K562 (cell line): ENCODE results near the gene MYO16. TPM values are rescaled to one million over a fixed set of nuclear protein-coding genes. Genes with fewer than 3 reads are reported as not detected.

Source experiments
- ATAC-seq: fragments of 200-7000 bp; cut with Tn5 transposase; 3 replicates; pipeline ENCODE4 v1.9.1; 2020; ENCODE audit warnings: moderate library complexity
- BruUV-seq: library from RNA; stranded (reverse); fragments of 400-500 nt; replicated peaks from 2 replicates; lab custom pipeline; 2021; lab: Mats Ljungman, UMichigan
- CTCF ChIA-PET: fragments of 300-600 bp; formaldehyde crosslinking; extraction: SDS; loops from one replicate; lab custom pipeline; 2021; ENCODE audit warnings: low intra/inter-chr PET ratio; lab: Yijun Ruan, JAX
- POLR2A ChIA-PET: fragments of 300-600, 350-650 bp; sonication (Branson Sonifier 250); formaldehyde crosslinking; extraction: SDS; loops from one replicate; lab custom pipeline; 2021; ENCODE audit warnings: antibody characterized with exemption, inconsistent platforms; lab: Yijun Ruan, JAX
- DNase-seq, 4 experiments: peaks; one replicate each; pipeline versions ENCODE4 v3.0.0 to v3.0.0-alpha.2; 2011 to 2018; ENCODE audit warnings: low spot score in 3 of 4, mixed read lengths in 3 of 4; ENCODE audit errors: extremely low read depth in 1 of 4
- FAIRE-seq: peaks from 2 replicates; lab custom pipeline; 2011; peaks lifted over from hg19 to GRCh38; lab: Jason Lieb, UNC
- H2AFZ ChIP-seq: 2 replicates; pipeline ENCODE4 v1.6.0; 2011; ENCODE audit warnings: low read depth, low read length, control low read depth, inconsistent platforms
- H3K27ac ChIP-seq: fragments of 200-600 bp; 3 replicates; pipeline ENCODE4 v1.8.0; 2011; ENCODE audit warnings: low read depth, mild to moderate bottlenecking, control low read depth, inconsistent platforms, low read length, moderate library complexity, mixed read lengths; ENCODE audit errors: extremely low read depth
- H3K27me3 ChIP-seq, 2 experiments: fragments of 300-600 bp in 1 of 2; 2 replicates in 1 of 2; 3 replicates in 1 of 2; pipeline versions ENCODE4 v1.6.0 to v1.8.0; 2011; ENCODE audit warnings: inconsistent platforms in 2 of 2, low read length in 2 of 2, mild to moderate bottlenecking in 1 of 2, mixed read lengths in 1 of 2, moderate library complexity in 1 of 2; ENCODE audit not compliant: control insufficient read depth in 2 of 2, insufficient read depth in 2 of 2
- H3K36me3 ChIP-seq: fragments of 300-600 bp; 3 replicates; pipeline ENCODE4 v1.8.0; 2011; ENCODE audit warnings: mild to moderate bottlenecking, low read length, inconsistent platforms; ENCODE audit not compliant: control insufficient read depth, insufficient read depth
- H3K4me1 ChIP-seq, 2 experiments: fragments of 200-600 bp in 1 of 2; replicated peaks in 1 of 2; 2 replicates in 1 of 2; 3 replicates in 1 of 2; pipeline versions ENCODE4 v1.5.1 to v1.8.0; 2011; ENCODE audit warnings: inconsistent platforms in 2 of 2, low read length in 2 of 2, mild to moderate bottlenecking in 1 of 2, mixed read lengths in 1 of 2, moderate library complexity in 1 of 2; ENCODE audit not compliant: control insufficient read depth in 2 of 2, insufficient read depth in 2 of 2
- H3K4me2 ChIP-seq: 2 replicates; pipeline ENCODE4 v1.6.1; 2011; ENCODE audit warnings: low read length, control low read depth, inconsistent platforms, mixed read lengths; ENCODE audit not compliant: insufficient read depth
- H3K4me3 ChIP-seq: fragments of 200-600 bp; sonication (generic), shearing (Covaris generic); 2 replicates; pipeline ENCODE4 v1.5.1; 2016; ENCODE audit warnings: control low read depth, inconsistent platforms
- H3K79me2 ChIP-seq: fragments of 200-600 bp; 3 replicates; pipeline ENCODE4 v1.8.0; 2011; ENCODE audit warnings: low read length, inconsistent platforms; ENCODE audit not compliant: control insufficient read depth, insufficient read depth
- H3K9ac ChIP-seq, 2 experiments: 2 replicates each; pipeline versions ENCODE4 v1.6.0 to v1.6.1; 2011; ENCODE audit warnings: low read depth in 2 of 2, low read length in 2 of 2, control low read depth in 1 of 2, inconsistent platforms in 1 of 2, mild to moderate bottlenecking in 1 of 2, mixed read lengths in 1 of 2; ENCODE audit not compliant: insufficient read depth in 1 of 2
- H3K9me1 ChIP-seq: one replicate; pipeline ENCODE4 v1.6.0; 2011; ENCODE audit warnings: inconsistent platforms, mild to moderate bottlenecking, low read length, moderate library complexity; ENCODE audit not compliant: control insufficient read depth, insufficient read depth
- H3K9me3 ChIP-seq: replicated peaks from 2 replicates; pipeline ENCODE4 v1.5.1; 2011; ENCODE audit warnings: low read depth, low read length, inconsistent platforms; ENCODE audit not compliant: control insufficient read depth, insufficient read depth
- H4K20me1 ChIP-seq: replicated peaks from 2 replicates; pipeline ENCODE4 v1.6.1; 2011; ENCODE audit warnings: low read length, inconsistent platforms, mixed read lengths; ENCODE audit not compliant: control insufficient read depth, insufficient read depth
- FOXJ3 ChIP-seq: sonication (generic); formaldehyde crosslinking; IDR thresholded peaks from 2 replicates; pipeline ENCODE4 v1.4.0; 2020; ENCODE audit warnings: mild to moderate bottlenecking, missing genetic modification reagents
- KAT8 ChIP-seq: fragments of 450-650 bp; IDR thresholded peaks from 2 replicates; pipeline ENCODE4 v1.6.1; 2016; ENCODE audit warnings: low read depth, mild to moderate bottlenecking
- LARP7 ChIP-seq: fragments of 450-650 bp; IDR thresholded peaks from 2 replicates; pipeline ENCODE4 v1.6.1; 2016
- NR4A1 ChIP-seq, 2 experiments: fragments of 250-450 bp in 1 of 2; fragments of 450-650 bp in 1 of 2; sonication (Bioruptor Pico) in 1 of 2; IDR thresholded peaks; 2 replicates each; pipeline versions ENCODE4 v1.4.0 to v1.6.1; 2016 to 2020; ENCODE audit warnings: mild to moderate bottlenecking in 2 of 2, missing compliant biosample characterization in 1 of 2, missing genetic modification characterization in 1 of 2, moderate library complexity in 1 of 2
- POLR2AphosphoS2 ChIP-seq: IDR thresholded peaks from 2 replicates; pipeline ENCODE4 v1.6.1; 2012; ENCODE audit warnings: low read length, improper control_type of control experiment
- PREB ChIP-seq: sonication (generic); formaldehyde crosslinking; IDR thresholded peaks from 2 replicates; pipeline ENCODE4 v1.8.1; 2023; ENCODE audit warnings: mild to moderate bottlenecking, missing genetic modification reagents
- RNF2 ChIP-seq: sonication (generic); IDR thresholded peaks from 2 replicates; pipeline ENCODE4 v1.6.1; 2016
- SP2 ChIP-seq: IDR thresholded peaks from 2 replicates; pipeline ENCODE4 v1.6.1; 2011; ENCODE audit warnings: mild to moderate bottlenecking, low read depth, low read length, moderate library complexity; ENCODE audit not compliant: poor library complexity, severe bottlenecking; ENCODE audit errors: extremely low read depth
- THAP12 ChIP-seq: fragments of 250-450 bp; sonication (Bioruptor Pico); IDR thresholded peaks from 2 replicates; pipeline ENCODE4 v1.9.0; 2021; ENCODE audit warnings: mild to moderate bottlenecking, inconsistent platforms
- THAP7 ChIP-seq: fragments of 250-450 bp; sonication (Bioruptor Pico); IDR thresholded peaks from 2 replicates; pipeline ENCODE4 v1.5.0; 2021
- TOE1 ChIP-seq, 2 experiments: fragments of 450-650 bp in 1 of 2; sonication (generic) in 1 of 2; formaldehyde crosslinking in 1 of 2; IDR thresholded peaks; 2 replicates each; pipeline versions ENCODE4 v1.7.1 to v1.8.0; 2016 to 2022; ENCODE audit warnings: borderline replicate concordance in 2 of 2, mild to moderate bottlenecking in 2 of 2, antibody characterized with exemption in 1 of 2, inconsistent platforms in 1 of 2, low read depth in 1 of 2, missing genetic modification reagents in 1 of 2, moderate library complexity in 1 of 2
- ZFP30 ChIP-seq: fragments of 250-450 bp; sonication (Bioruptor Pico); IDR thresholded peaks from 2 replicates; pipeline ENCODE4 v1.8.0; 2022; ENCODE audit warnings: moderate library complexity, mild to moderate bottlenecking, inconsistent platforms, borderline replicate concordance
- ZKSCAN8 ChIP-seq: fragments of 200-800 bp; sonication (Bioruptor generic); IDR thresholded peaks from 2 replicates; pipeline ENCODE4 v1.6.1; 2016; ENCODE audit warnings: missing genetic modification characterization, missing compliant biosample characterization
- ZNF282 ChIP-seq: sonication (generic); formaldehyde crosslinking; IDR thresholded peaks from 2 replicates; pipeline ENCODE4 v1.8.1; 2023; ENCODE audit warnings: missing genetic modification reagents
- ZNF561 ChIP-seq: fragments of 450-650 bp; formaldehyde crosslinking; conservative IDR thresholded peaks from 2 replicates; pipeline ENCODE4 v1.4.0; 2020; ENCODE audit warnings: mild to moderate bottlenecking, moderate library complexity
- ZNF766 ChIP-seq: fragments of 200-800 bp; sonication (Bioruptor generic); conservative IDR thresholded peaks from 2 replicates; pipeline ENCODE4 v1.6.1; 2016; ENCODE audit warnings: missing genetic modification characterization, missing compliant biosample characterization
- WGBS: fragments of 100-300 bp; shearing (Covaris generic); methylation state at CpG from one replicate; pipeline ENCODE4 v1.1.6; 2016; ENCODE audit warnings: low coverage, mixed read lengths; ENCODE audit not compliant: insufficient coverage; ENCODE audit errors: missing lambda C conversion rate; 5-methylcytosine and 5-hydroxymethylcytosine counted together
- in situ Hi-C: fragments of 300-500 bp; cut with MboI; formaldehyde crosslinking; loops from 4 replicates; pipeline ENCODE4 v1.15.0; 2018; ENCODE audit warnings: inconsistent platforms, mixed read lengths
- intact Hi-C: fragments of 100-400 bp; cut with micrococcal nuclease; formaldehyde crosslinking; loops from 2 replicates; pipeline ENCODE4 v1.14.2; 2022
- polyA plus RNA-seq, 8 experiments: library from polyadenylated mRNA; depleted of rRNA in 4 of 8; stranded (reverse) in 5 of 8; unstranded in 3 of 8; fragments of >200 nt; fragmentation: Nextera tagmentation in 2 of 8; fragmentation: Illumina TruSeq in 1 of 8; extraction: Ambion mirVana in 2 of 8; extraction: Trizol in 1 of 8; gene quantifications; 2 replicates each; pipeline versions ENCODE4 v1.2.1 to v1.2.3, GENCODE V29; 2011 to 2014; ENCODE audit warnings: inconsistent platforms in 1 of 8, missing spikeins in 1 of 8
- total RNA-seq, 7 experiments: library from RNA; depleted of rRNA in 6 of 7; stranded (reverse); fragments of >200 nt in 6 of 7; fragmentation: Illumina TruSeq in 2 of 7; extraction: Trizol in 2 of 7; gene quantifications; 2 replicates each; pipeline versions ENCODE4 v1.2.1 to v1.2.3, GENCODE V29; 2011 to 2021; ENCODE audit warnings: low replicate concordance in 1 of 7
- TF ChIP-seq, protein P1 (sequence below): sonication (generic); formaldehyde crosslinking; IDR thresholded peaks from 2 replicates; pipeline ENCODE4 v1.8.1; 2022; ENCODE audit warnings: missing genetic modification reagents

MYO16 gene
- total and polyA plus RNA-seq, 9 of the 15 experiments (the other 6 are each of a cell fraction or from before 2014, with no cell fraction given), result 4.3 to 45.7 (median 12.1) TPM

DNA sequence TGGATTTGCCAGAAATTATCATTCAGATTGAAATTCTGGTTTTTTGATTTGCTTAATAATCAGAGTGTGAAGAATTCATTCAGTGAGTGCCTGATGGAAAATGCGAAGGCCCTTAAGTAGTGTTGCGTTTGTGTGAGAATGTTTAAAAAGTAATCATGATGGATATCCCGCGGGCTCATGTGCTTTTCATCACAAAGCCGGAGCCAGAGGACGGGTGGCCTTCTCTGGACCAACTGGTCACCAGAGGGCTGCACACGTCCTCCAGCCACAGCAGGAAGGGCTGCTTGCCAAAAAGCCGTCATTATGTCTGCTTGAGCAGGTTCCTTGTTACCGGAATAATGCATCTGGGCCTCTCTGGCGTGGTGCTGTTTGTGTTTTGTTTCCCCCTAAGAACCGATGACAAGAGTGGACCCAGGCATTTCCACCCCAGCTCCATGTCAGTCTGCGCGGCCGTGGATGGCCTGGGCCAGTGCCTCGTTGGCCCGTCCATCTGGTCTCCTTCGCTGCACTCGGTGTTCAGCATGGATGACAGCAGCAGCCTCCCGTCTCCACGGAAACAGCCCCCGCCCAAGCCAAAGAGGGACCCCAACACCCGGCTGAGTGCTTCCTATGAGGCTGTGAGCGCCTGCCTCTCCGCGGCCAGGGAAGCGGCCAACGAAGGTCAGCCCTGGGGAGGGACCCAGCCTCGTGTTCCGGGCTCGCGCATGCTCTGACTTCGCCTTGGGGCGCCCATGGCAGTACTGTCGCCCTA lies 497.7 kb downstream of the MYO16 start:
- ATAC-seq (no peak), DNase-seq (no peak), FAIRE-seq (no peak)
- Histone ChIP-seq H3K4me2 (no peak overlapping the region), H3K27ac (no peak overlapping the region), H3K4me1 (no peaks in the 10 kb centered on the region), H2AFZ (no peak overlapping the region), H3K4me3 (no peak overlapping the region), H3K9ac (no peak overlapping the region), H3K9me3 (no peaks in the 10 kb centered on the region), H3K27me3 (no peaks in the 10 kb centered on the region), H4K20me1 (no peaks in the 10 kb centered on the region), H3K9me1 (no peaks in the 10 kb centered on the region), H3K36me3 (no peaks in the 10 kb centered on the region), H3K79me2 (no peaks in the 10 kb centered on the region)
- intact Hi-C loops (no loop called here), in situ Hi-C loops (no loop called here)
- WGBS, result 69% methylated on average over 13 of the region's 34 CpGs
- no TSS peak for BruUV-seq
- POLR2A ChIA-PET, result no interaction called here
- CTCF ChIA-PET, result no interaction called here
- no peak for TF ChIP-seq ZNF766
- no peak for TF ChIP-seq ZKSCAN8 (CRISPR knock-in tag)
- no peak for TF ChIP-seq SP2
- no peak for TF ChIP-seq THAP7 (CRISPR knock-in tag)
- TF ChIP-seq PREB (CRISPR knock-in tag), result no peak
- TF ChIP-seq THAP12 (CRISPR knock-in tag), result no peak
- TF ChIP-seq ZNF282 (CRISPR knock-in tag), result no peak
- no peak for TF ChIP-seq FOXJ3 (CRISPR knock-in tag)
- no peak for TF ChIP-seq ZNF561 (CRISPR knock-in tag)
- no peak for TF ChIP-seq KAT8
- TF ChIP-seq POLR2AphosphoS2, result no peak
- no peak for TF ChIP-seq LARP7
- TF ChIP-seq ZFP30 (CRISPR knock-in tag), result no peak
- TF ChIP-seq, protein P1, sequence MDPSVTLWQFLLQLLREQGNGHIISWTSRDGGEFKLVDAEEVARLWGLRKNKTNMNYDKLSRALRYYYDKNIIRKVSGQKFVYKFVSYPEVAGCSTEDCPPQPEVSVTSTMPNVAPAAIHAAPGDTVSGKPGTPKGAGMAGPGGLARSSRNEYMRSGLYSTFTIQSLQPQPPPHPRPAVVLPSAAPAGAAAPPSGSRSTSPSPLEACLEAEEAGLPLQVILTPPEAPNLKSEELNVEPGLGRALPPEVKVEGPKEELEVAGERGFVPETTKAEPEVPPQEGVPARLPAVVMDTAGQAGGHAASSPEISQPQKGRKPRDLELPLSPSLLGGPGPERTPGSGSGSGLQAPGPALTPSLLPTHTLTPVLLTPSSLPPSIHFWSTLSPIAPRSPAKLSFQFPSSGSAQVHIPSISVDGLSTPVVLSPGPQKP, result no peak
- TF ChIP-seq RNF2, result no peak
- TF ChIP-seq NR4A1 (CRISPR knock-in tag; IDR thresholded peaks at IDR 0.05), result no peak
- TF ChIP-seq NR4A1 (tag; IDR thresholded peaks at IDR 0.05), result no peak
- TF ChIP-seq TOE1 (IDR thresholded peaks at IDR 0.05; ENCODE audit: borderline replicate concordance), result no peak
- no peak for TF ChIP-seq TOE1 (CRISPR knock-in tag; IDR thresholded peaks at IDR 0.05; ENCODE audit: borderline replicate concordance, low read depth)
